ENCODE measurements around the gene GRM7.
A peak's percentile ranks its signal among the peaks of the same experiment; 100 is the strongest.

GRM7 gene

GRCh38 chr3:7075117-7075516 lies 214.2 kb downstream of the GRM7 start:
- Histone ChIP-seq H3K9me3 (ENCODE audit: control extremely low read depth in 1 of 5, control insufficient read depth in 4 of 5, insufficient read depth in 2 of 5, low read depth in 1 of 5, low read length in 4 of 5) (no peaks in the 10 kb centered on the region), H3K36me3 (ENCODE audit: control insufficient read depth in 4 of 4, insufficient read depth in 4 of 4, low read length in 3 of 4) (no peaks in the 10 kb centered on the region), H3K4me1 (ENCODE audit: control extremely low read depth in 1 of 4, control insufficient read depth in 4 of 4, insufficient read depth in 4 of 4, low read length in 3 of 4) (no peaks in the 10 kb centered on the region), H3K27me3 (replicated peaks in 2 of 5; ENCODE audit: control insufficient read depth in 4 of 5, insufficient read depth in 5 of 5, low read length in 4 of 5) (no peaks in the 10 kb centered on the region), H3K4me3 (ENCODE audit: control insufficient read depth in 1 of 7, extremely low read depth in 1 of 7, insufficient read depth in 4 of 7, low read depth in 2 of 7, low read length in 6 of 7) (no peak overlapping the region), H3K27ac (ENCODE audit: insufficient read depth in 1 of 2, low read depth in 1 of 2, low read length in 2 of 2, poor library complexity in 1 of 2, severe bottlenecking in 2 of 2) (no peak overlapping the region)
- no CpG with 5 or more reads among the region's 1 CpG for WGBS (ENCODE audit: insufficient coverage)
- CTCF ChIA-PET, result no interaction called here
- POLR2A ChIA-PET, result interaction anchor here (0.7 kb wide), 1 partner anchor 270 kb away, joined by 6 read pairs; no protein-coding TSS in a partner anchor
- no peak for DNase-seq

- Histone ChIP-seq H3K4me1 (ENCODE audit: control extremely low read depth in 1 of 4, control insufficient read depth in 4 of 4, insufficient read depth in 4 of 4, low read length in 3 of 4) (no peaks in the 10 kb centered on the region), H3K4me3 (ENCODE audit: control insufficient read depth in 1 of 7, extremely low read depth in 1 of 7, insufficient read depth in 4 of 7, low read depth in 2 of 7, low read length in 6 of 7) (no peak overlapping the region), H3K36me3 (ENCODE audit: control insufficient read depth in 4 of 4, insufficient read depth in 4 of 4, low read length in 3 of 4) (no peaks in the 10 kb centered on the region), H3K27ac (ENCODE audit: insufficient read depth in 1 of 2, low read depth in 1 of 2, low read length in 2 of 2, poor library complexity in 1 of 2, severe bottlenecking in 2 of 2) (no peak overlapping the region), H3K9me3 (ENCODE audit: control extremely low read depth in 1 of 5, control insufficient read depth in 4 of 5, insufficient read depth in 2 of 5, low read depth in 1 of 5, low read length in 4 of 5) (no peaks in the 10 kb centered on the region), H3K27me3 (replicated peaks in 2 of 5; ENCODE audit: control insufficient read depth in 4 of 5, insufficient read depth in 5 of 5, low read length in 4 of 5) (no peaks in the 10 kb centered on the region)
- DNase-seq, result peak in 2 of 3 donors; percentile 5 to 9
- ChIA-PET CTCF (no interaction called here), POLR2A (no interaction called here)
- no CpG with 5 or more reads among the region's 1 CpG for WGBS (ENCODE audit: insufficient coverage)
These were observed 215.0 kb downstream of the GRM7 start for GRCh38 chr3:7075901-7076300.

GRCh38 chr3:7082244-7082643 lies 221.3 kb downstream of the GRM7 start:
- POLR2A ChIA-PET, result no interaction called here
- H3K4me3 ChIP-seq (ENCODE audit: control insufficient read depth in 1 of 7, extremely low read depth in 1 of 7, insufficient read depth in 4 of 7, low read depth in 2 of 7, low read length in 6 of 7), result no peak overlapping the region
- H3K27ac ChIP-seq (ENCODE audit: insufficient read depth in 1 of 2, low read depth in 1 of 2, low read length in 2 of 2, poor library complexity in 1 of 2, severe bottlenecking in 2 of 2), result no peak overlapping the region
- CTCF ChIA-PET, result no interaction called here
- H3K9me3 ChIP-seq (ENCODE audit: control extremely low read depth in 1 of 5, control insufficient read depth in 4 of 5, insufficient read depth in 2 of 5, low read depth in 1 of 5, low read length in 4 of 5), result no peaks in the 10 kb centered on the region
- 95% methylated on average over 2 of the region's 3 CpGs for WGBS (ENCODE audit: insufficient coverage)
- no peaks in the 10 kb centered on the region for H3K36me3 ChIP-seq (ENCODE audit: control insufficient read depth in 4 of 4, insufficient read depth in 4 of 4, low read length in 3 of 4)
- no peak for DNase-seq
- no peaks in the 10 kb centered on the region for H3K27me3 ChIP-seq (replicated peaks in 2 of 5; ENCODE audit: control insufficient read depth in 4 of 5, insufficient read depth in 5 of 5, low read length in 4 of 5)
- H3K4me1 ChIP-seq (ENCODE audit: control extremely low read depth in 1 of 4, control insufficient read depth in 4 of 4, insufficient read depth in 4 of 4, low read length in 3 of 4), result no peaks in the 10 kb centered on the region

GRCh38 chr3:7086417-7086816 lies 225.5 kb downstream of the GRM7 start:
- no peak overlapping the region for H3K27ac ChIP-seq (ENCODE audit: insufficient read depth in 1 of 2, low read depth in 1 of 2, low read length in 2 of 2, poor library complexity in 1 of 2, severe bottlenecking in 2 of 2)
- ChIA-PET CTCF (no interaction called here), POLR2A (no interaction called here)
- H3K4me1 ChIP-seq (ENCODE audit: control extremely low read depth in 1 of 4, control insufficient read depth in 4 of 4, insufficient read depth in 4 of 4, low read length in 3 of 4), result no peaks in the 10 kb centered on the region
- H3K9me3 ChIP-seq (ENCODE audit: control extremely low read depth in 1 of 5, control insufficient read depth in 4 of 5, insufficient read depth in 2 of 5, low read depth in 1 of 5, low read length in 4 of 5), result no peaks in the 10 kb centered on the region
- no peaks in the 10 kb centered on the region for H3K36me3 ChIP-seq (ENCODE audit: control insufficient read depth in 4 of 4, insufficient read depth in 4 of 4, low read length in 3 of 4)
- 100% methylated on average over 1 of the region's 2 CpGs for WGBS (ENCODE audit: insufficient coverage)
- no peak for DNase-seq
- H3K4me3 ChIP-seq (ENCODE audit: control insufficient read depth in 1 of 7, extremely low read depth in 1 of 7, insufficient read depth in 4 of 7, low read depth in 2 of 7, low read length in 6 of 7), result no peak overlapping the region
- H3K27me3 ChIP-seq (replicated peaks in 2 of 5; ENCODE audit: control insufficient read depth in 4 of 5, insufficient read depth in 5 of 5, low read length in 4 of 5), result no peaks in the 10 kb centered on the region

- ChIA-PET POLR2A (no interaction called here), CTCF (no interaction called here)
- no peak overlapping the region for H3K4me3 ChIP-seq (ENCODE audit: control insufficient read depth in 1 of 7, extremely low read depth in 1 of 7, insufficient read depth in 4 of 7, low read depth in 2 of 7, low read length in 6 of 7)
- H3K9me3 ChIP-seq (ENCODE audit: control extremely low read depth in 1 of 5, control insufficient read depth in 4 of 5, insufficient read depth in 2 of 5, low read depth in 1 of 5, low read length in 4 of 5), result peaks cover 2 to 11% (median 2%) of the 10 kb centered on the region in 5 experiments
- no CpG with 5 or more reads among the region's 1 CpG for WGBS (ENCODE audit: insufficient coverage)
- no peak for DNase-seq
- no peak overlapping the region for H3K27ac ChIP-seq (ENCODE audit: insufficient read depth in 1 of 2, low read depth in 1 of 2, low read length in 2 of 2, poor library complexity in 1 of 2, severe bottlenecking in 2 of 2)
- no peaks in the 10 kb centered on the region for H3K27me3 ChIP-seq (replicated peaks in 2 of 5; ENCODE audit: control insufficient read depth in 4 of 5, insufficient read depth in 5 of 5, low read length in 4 of 5)
- H3K36me3 ChIP-seq (ENCODE audit: control insufficient read depth in 4 of 4, insufficient read depth in 4 of 4, low read length in 3 of 4), result no peaks in the 10 kb centered on the region
- no peaks in the 10 kb centered on the region for H3K4me1 ChIP-seq (ENCODE audit: control extremely low read depth in 1 of 4, control insufficient read depth in 4 of 4, insufficient read depth in 4 of 4, low read length in 3 of 4)
These were observed 234.2 kb downstream of the GRM7 start for GRCh38 chr3:7095116-7095515.

GRCh38 chr3:7100136-7100535 lies 239.2 kb downstream of the GRM7 start:
- CTCF ChIA-PET, result no interaction called here
- DNase-seq, result no peak
- WGBS (ENCODE audit: insufficient coverage), result no CpG with 5 or more reads among the region's 1 CpG

GRCh38 chr3:7106635-7107034 lies 245.7 kb downstream of the GRM7 start:
- Histone ChIP-seq H3K4me3 (ENCODE audit: control insufficient read depth in 1 of 7, extremely low read depth in 1 of 7, insufficient read depth in 4 of 7, low read depth in 2 of 7, low read length in 6 of 7) (no peak overlapping the region), H3K27me3 (replicated peaks in 2 of 5; ENCODE audit: control insufficient read depth in 4 of 5, insufficient read depth in 5 of 5, low read length in 4 of 5) (no peaks in the 10 kb centered on the region), H3K9me3 (ENCODE audit: control extremely low read depth in 1 of 5, control insufficient read depth in 4 of 5, insufficient read depth in 2 of 5, low read depth in 1 of 5, low read length in 4 of 5) (peaks cover 0 to 5% (median 0%) of the 10 kb centered on the region in 5 experiments), H3K4me1 (ENCODE audit: control extremely low read depth in 1 of 4, control insufficient read depth in 4 of 4, insufficient read depth in 4 of 4, low read length in 3 of 4) (no peaks in the 10 kb centered on the region), H3K36me3 (ENCODE audit: control insufficient read depth in 4 of 4, insufficient read depth in 4 of 4, low read length in 3 of 4) (no peaks in the 10 kb centered on the region), H3K27ac (ENCODE audit: insufficient read depth in 1 of 2, low read depth in 1 of 2, low read length in 2 of 2, poor library complexity in 1 of 2, severe bottlenecking in 2 of 2) (no peak overlapping the region)
- CTCF ChIA-PET, result no interaction called here
- POLR2A ChIA-PET, result no interaction called here
- no peak for DNase-seq
- WGBS (ENCODE audit: insufficient coverage), result no CpG with 5 or more reads among the region's 1 CpG

More at GRCh38 chr3:7100136-7100535, 239.2 kb downstream of the GRM7 start:
- Histone ChIP-seq H3K27ac (ENCODE audit: insufficient read depth in 1 of 2, low read depth in 1 of 2, low read length in 2 of 2, poor library complexity in 1 of 2, severe bottlenecking in 2 of 2) (no peak overlapping the region), H3K4me1 (ENCODE audit: control extremely low read depth in 1 of 4, control insufficient read depth in 4 of 4, insufficient read depth in 4 of 4, low read length in 3 of 4) (no peaks in the 10 kb centered on the region), H3K27me3 (replicated peaks in 2 of 5; ENCODE audit: control insufficient read depth in 4 of 5, insufficient read depth in 5 of 5, low read length in 4 of 5) (no peaks in the 10 kb centered on the region), H3K4me3 (ENCODE audit: control insufficient read depth in 1 of 7, extremely low read depth in 1 of 7, insufficient read depth in 4 of 7, low read depth in 2 of 7, low read length in 6 of 7) (no peak overlapping the region), H3K36me3 (ENCODE audit: control insufficient read depth in 4 of 4, insufficient read depth in 4 of 4, low read length in 3 of 4) (no peaks in the 10 kb centered on the region), H3K9me3 (ENCODE audit: control extremely low read depth in 1 of 5, control insufficient read depth in 4 of 5, insufficient read depth in 2 of 5, low read depth in 1 of 5, low read length in 4 of 5) (peaks cover 2 to 11% (median 3%) of the 10 kb centered on the region in 5 experiments)
- POLR2A ChIA-PET, result no interaction called here
